DND-41 (cell line): ENCODE measurements around the gene DNASE2B.

ENCODE experiments used
- EZH2 ChIP-seq: IDR thresholded peaks from 3 replicates; pipeline ENCODE4 v1.6.1; 2012; ENCODE audit warnings: borderline replicate concordance, low read depth, mild to moderate bottlenecking, moderate library complexity, low read length, inconsistent platforms; ENCODE audit not compliant: severe bottlenecking
- TF ChIP-seq, protein P1 (sequence below): IDR thresholded peaks from 2 replicates; pipeline ENCODE4 v1.5.1; 2012; ENCODE audit warnings: borderline replicate concordance, low read length, moderate library complexity, mild to moderate bottlenecking; ENCODE audit not compliant: poor library complexity, severe bottlenecking; ENCODE audit errors: extremely low read depth

DNA sequence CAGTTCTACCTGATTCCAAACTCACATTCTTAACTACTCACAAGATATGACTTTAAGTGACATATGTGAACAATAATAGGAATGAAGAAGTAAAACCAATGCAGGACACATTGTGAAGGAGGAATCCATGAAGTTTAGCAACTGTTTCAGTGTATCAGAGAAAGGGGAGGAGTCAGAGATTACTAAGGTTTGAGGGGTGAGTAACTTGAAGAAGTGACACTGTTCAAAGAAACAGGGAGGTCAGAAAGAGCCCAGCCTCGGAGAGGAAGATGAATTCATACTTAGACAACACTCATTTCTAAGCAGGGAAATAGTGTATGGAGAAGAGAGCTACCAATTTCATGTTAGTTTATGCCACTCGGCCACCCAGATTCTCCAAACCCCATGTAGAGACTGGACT is 52.6 kb downstream of the DNASE2B start:
- TF ChIP-seq, protein P1, sequence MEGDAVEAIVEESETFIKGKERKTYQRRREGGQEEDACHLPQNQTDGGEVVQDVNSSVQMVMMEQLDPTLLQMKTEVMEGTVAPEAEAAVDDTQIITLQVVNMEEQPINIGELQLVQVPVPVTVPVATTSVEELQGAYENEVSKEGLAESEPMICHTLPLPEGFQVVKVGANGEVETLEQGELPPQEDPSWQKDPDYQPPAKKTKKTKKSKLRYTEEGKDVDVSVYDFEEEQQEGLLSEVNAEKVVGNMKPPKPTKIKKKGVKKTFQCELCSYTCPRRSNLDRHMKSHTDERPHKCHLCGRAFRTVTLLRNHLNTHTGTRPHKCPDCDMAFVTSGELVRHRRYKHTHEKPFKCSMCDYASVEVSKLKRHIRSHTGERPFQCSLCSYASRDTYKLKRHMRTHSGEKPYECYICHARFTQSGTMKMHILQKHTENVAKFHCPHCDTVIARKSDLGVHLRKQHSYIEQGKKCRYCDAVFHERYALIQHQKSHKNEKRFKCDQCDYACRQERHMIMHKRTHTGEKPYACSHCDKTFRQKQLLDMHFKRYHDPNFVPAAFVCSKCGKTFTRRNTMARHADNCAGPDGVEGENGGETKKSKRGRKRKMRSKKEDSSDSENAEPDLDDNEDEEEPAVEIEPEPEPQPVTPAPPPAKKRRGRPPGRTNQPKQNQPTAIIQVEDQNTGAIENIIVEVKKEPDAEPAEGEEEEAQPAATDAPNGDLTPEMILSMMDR: no peak
- no peak for TF ChIP-seq EZH2
